OCI-LY7 (cell line): ENCODE results near the gene DHFR.

Experiments used
- CTCF ChIP-seq: fragments of 200-600 bp; sonication (generic); conservative IDR thresholded peaks from 2 replicates; pipeline ENCODE4 v1.5.1; 2014; ENCODE audit warnings: mild to moderate bottlenecking, antibody characterized with exemption, low read length, moderate library complexity, mixed read lengths
- EZH2phosphoT487 ChIP-seq: fragments of 200-600 bp; sonication (generic); IDR thresholded peaks from 2 replicates; pipeline ENCODE4 v1.6.1; 2018; ENCODE audit warnings: low read depth, borderline replicate concordance, mild to moderate bottlenecking, mixed run types, antibody characterized with exemption, low read length, moderate library complexity, mixed read lengths

- TF ChIP-seq CTCF (no peak), EZH2phosphoT487 (no peak)
Measured at GRCh38 chr5:80662108-80662507, 7.3 kb upstream of the DHFR start.
